ENCODE results near the gene UBAP1L. TPM values are rescaled to one million over a fixed set of nuclear protein-coding genes. Genes with fewer than 3 reads are reported as not detected.

Gene UBAP1L
- total RNA-seq, 4 donors from 2014 or later = 2.0 to 8.2 (median 4.4) TPM

DNA sequence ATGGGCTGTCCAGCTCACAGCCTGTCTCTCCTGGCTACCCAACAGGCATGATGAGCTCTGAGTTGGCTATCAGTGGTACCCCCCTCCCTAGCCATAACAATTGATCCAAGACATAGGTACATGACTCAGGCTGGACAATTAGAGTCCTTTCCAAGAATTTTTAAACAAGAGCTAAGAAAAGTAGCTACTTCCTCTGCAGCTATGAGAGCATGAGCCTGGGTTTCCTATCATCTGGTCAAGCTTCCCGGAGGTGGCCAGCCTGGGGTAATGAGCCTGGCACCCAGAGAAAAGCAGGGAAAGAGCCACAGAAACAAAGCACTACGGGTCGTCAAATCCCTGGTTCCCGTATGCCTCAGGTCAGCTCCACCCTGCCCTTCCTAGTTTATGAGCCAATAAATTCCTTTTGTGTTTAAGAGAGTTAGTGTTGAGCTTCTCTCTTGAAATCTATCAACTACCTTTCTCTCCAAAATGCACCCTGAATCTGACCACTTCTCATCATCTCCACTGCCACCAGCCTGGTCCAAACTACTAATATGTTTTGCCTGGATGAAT is 72.1 kb downstream of the UBAP1L start:
- in situ Hi-C loops (cut with MboI; ENCODE audit: low pct_ligation_motif_present in 1 of 4, low pct_unique_long_range_greater_than_20kb in 1 of 4, low sequenced_read_pairs in 3 of 4) (loop anchor here in 3 of 4 donors (25.0 kb wide), 1 partner anchor 244 kb away; the partner anchor contains the start of genes PARP16 (in 3 of the 3) and RNU5A-1 (in 3 of the 3)), intact Hi-C loops (cut with DNase I; ENCODE audit: low total_unique reads) (no loop called here)
- 27 to 48% methylated on average over 4 of the region's 4 CpGs for WGBS, 2 donors (ENCODE audit: low coverage in 1 of 2)
- Histone ChIP-seq H3K27ac (peak overlapping the region; percentile 83 to 86 (median 84)), H3K27me3 (no peaks in the 10 kb centered on the region), H3K4me3 (no peak overlapping the region), H3K36me3 (no peaks in the 10 kb centered on the region), H3K4me1 (peaks cover 7 to 45% (median 37%) of the 10 kb centered on the region in 4 donors), H3K9me3 (no peaks in the 10 kb centered on the region)
- TF ChIP-seq POLR2A (IDR thresholded peaks at IDR 0.05) (no peak), POLR2AphosphoS5 (IDR thresholded peaks at IDR 0.05) (no peak), EP300 (IDR thresholded peaks at IDR 0.05; ENCODE audit: low read depth) (no peak)
- TF ChIP-seq, protein P1, sequence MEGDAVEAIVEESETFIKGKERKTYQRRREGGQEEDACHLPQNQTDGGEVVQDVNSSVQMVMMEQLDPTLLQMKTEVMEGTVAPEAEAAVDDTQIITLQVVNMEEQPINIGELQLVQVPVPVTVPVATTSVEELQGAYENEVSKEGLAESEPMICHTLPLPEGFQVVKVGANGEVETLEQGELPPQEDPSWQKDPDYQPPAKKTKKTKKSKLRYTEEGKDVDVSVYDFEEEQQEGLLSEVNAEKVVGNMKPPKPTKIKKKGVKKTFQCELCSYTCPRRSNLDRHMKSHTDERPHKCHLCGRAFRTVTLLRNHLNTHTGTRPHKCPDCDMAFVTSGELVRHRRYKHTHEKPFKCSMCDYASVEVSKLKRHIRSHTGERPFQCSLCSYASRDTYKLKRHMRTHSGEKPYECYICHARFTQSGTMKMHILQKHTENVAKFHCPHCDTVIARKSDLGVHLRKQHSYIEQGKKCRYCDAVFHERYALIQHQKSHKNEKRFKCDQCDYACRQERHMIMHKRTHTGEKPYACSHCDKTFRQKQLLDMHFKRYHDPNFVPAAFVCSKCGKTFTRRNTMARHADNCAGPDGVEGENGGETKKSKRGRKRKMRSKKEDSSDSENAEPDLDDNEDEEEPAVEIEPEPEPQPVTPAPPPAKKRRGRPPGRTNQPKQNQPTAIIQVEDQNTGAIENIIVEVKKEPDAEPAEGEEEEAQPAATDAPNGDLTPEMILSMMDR (IDR thresholded peaks at IDR 0.05) = no peak
- DNase-seq = peak; percentile 41

Small RNA genes lying within 50 kb of the gene (small RNA-seq; reads per million reads assigned to genes)
- 0 to 0.28 (median 0) reads per million in 4 donors for gene AC013553.1

Other genes with a start within 250 kb of the UBAP1L start
- 1 to 10 TPM in 3 of 4 donors, under 1 TPM in 1; 0.82 to 7.1 (median 3.2) TPM for gene ANKDD1A, start 203.3 kb downstream of the UBAP1L start, total RNA-seq
- 10 to 100 TPM; 27.7 to 67.2 (median 53.0) TPM for gene SPG21, start 125.3 kb downstream of the UBAP1L start, total RNA-seq
- 10 to 100 TPM in 3 of 4 donors, 1 to 10 TPM in 1; 9.8 to 40.5 (median 31.0) TPM for gene MTFMT, start 85.6 kb downstream of the UBAP1L start, total RNA-seq
- gene SLC51B, start 69.8 kb downstream of the UBAP1L start, total RNA-seq = 100 to 1,000 TPM in 2 of 4 donors, 10 to 100 TPM in 1, 1 to 10 TPM in 1; 3.4 to 150 (median 121) TPM
- gene RASL12, start 47.2 kb downstream of the UBAP1L start, total RNA-seq = 10 to 100 TPM; 13.9 to 46.8 (median 16.4) TPM
- gene KBTBD13, start 38.5 kb downstream of the UBAP1L start, total RNA-seq = not detected
- 10 to 100 TPM; 12.4 to 22.1 (median 16.3) TPM for gene PDCD7, start 18.6 kb upstream of the UBAP1L start, total RNA-seq
- 10 to 100 TPM; 12.0 to 72.2 (median 57.4) TPM for gene CLPX, start 70.1 kb upstream of the UBAP1L start, total RNA-seq
- 10 to 100 TPM in 3 of 4 donors, 1 to 10 TPM in 1; 8.1 to 89.6 (median 18.5) TPM for gene CILP, start 96.3 kb upstream of the UBAP1L start, total RNA-seq
- gene PARP16, start 171.7 kb upstream of the UBAP1L start, total RNA-seq = 10 to 100 TPM in 1 of 4 donors, 1 to 10 TPM in 3; 4.6 to 11.5 (median 7.5) TPM
- not detected for gene RNU5A-1, start 180.9 kb upstream of the UBAP1L start, total RNA-seq
- not detected for gene RNU5B-1, start 189.5 kb upstream of the UBAP1L start, total RNA-seq